ENCODE data around the gene ZNF524.

DNA sequence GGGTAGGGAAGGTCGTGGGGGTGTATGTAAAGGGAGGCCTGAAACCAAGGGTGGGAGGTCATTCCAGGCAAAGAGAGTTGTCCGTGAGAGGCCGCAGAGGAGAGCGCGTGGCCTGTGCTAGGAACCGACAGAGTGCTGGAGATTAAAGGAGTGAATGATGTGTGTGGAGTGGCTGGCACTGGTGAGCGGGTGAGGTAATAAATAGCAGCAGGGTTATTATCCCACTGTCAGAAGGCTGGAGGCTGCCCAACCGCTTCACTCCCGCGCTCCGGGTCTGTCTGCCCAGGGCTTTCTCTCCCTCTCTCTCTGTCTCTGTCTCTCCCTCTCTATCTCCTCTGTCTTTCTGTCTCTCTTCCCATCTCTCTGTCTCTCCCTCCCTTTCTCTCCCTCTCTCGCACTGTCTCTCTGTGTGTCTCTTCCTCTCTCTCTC is 36.8 kb upstream of the ZNF524 start:
- TF ChIP-seq, protein P1, sequence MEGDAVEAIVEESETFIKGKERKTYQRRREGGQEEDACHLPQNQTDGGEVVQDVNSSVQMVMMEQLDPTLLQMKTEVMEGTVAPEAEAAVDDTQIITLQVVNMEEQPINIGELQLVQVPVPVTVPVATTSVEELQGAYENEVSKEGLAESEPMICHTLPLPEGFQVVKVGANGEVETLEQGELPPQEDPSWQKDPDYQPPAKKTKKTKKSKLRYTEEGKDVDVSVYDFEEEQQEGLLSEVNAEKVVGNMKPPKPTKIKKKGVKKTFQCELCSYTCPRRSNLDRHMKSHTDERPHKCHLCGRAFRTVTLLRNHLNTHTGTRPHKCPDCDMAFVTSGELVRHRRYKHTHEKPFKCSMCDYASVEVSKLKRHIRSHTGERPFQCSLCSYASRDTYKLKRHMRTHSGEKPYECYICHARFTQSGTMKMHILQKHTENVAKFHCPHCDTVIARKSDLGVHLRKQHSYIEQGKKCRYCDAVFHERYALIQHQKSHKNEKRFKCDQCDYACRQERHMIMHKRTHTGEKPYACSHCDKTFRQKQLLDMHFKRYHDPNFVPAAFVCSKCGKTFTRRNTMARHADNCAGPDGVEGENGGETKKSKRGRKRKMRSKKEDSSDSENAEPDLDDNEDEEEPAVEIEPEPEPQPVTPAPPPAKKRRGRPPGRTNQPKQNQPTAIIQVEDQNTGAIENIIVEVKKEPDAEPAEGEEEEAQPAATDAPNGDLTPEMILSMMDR (IDR thresholded peaks at IDR 0.05; ENCODE audit: low read length) = no peak
- TF ChIP-seq EZH2 (optimal IDR thresholded peaks at IDR 0.05; ENCODE audit: low read depth, low read length) = no peak
- TF ChIP-seq EZH2phosphoT487 (IDR thresholded peaks at IDR 0.05; ENCODE audit: low read length) = no peak
